Cardiac muscle cell (in vitro differentiated cells and primary cell): Measurements from ENCODE around the gene STARD3NL. TPM values are rescaled to one million over a fixed set of nuclear protein-coding genes. Genes with fewer than 3 reads are reported as not detected.
"Not testable (repeated sequence)": the region's sequence is repeated elsewhere in the genome, so short reads cannot be mapped to it uniquely, and the experiment has no call there.

Experiments
- DNase-seq, 2 donors: peaks; one replicate each; pipeline versions ENCODE4 v3.0.0 to v3.0.0-alpha.2; 2010 to 2017; ENCODE audit warnings: low read depth in 1 of 2, low spot score in 1 of 2
- H3K27ac ChIP-seq: fragments of 200-600 bp; sonication (generic); 2 replicates; pipeline ENCODE4 v1.5.1; 2016
- H3K27me3 ChIP-seq: fragments of 200-600 bp; sonication (generic); 2 replicates; pipeline ENCODE4 v1.6.0; 2016; ENCODE audit warnings: control low read depth
- H3K36me3 ChIP-seq: fragments of 200-600 bp; sonication (generic); 2 replicates; pipeline ENCODE4 v1.5.1; 2016; ENCODE audit warnings: control low read depth
- H3K4me1 ChIP-seq: fragments of 200-600 bp; sonication (generic); 2 replicates; pipeline ENCODE4 v1.8.1; 2017; ENCODE audit warnings: low read depth, mild to moderate bottlenecking, mixed run types
- H3K4me3 ChIP-seq: fragments of 200-600 bp; sonication (generic); 2 replicates; pipeline ENCODE4 v1.5.1; 2016; ENCODE audit warnings: mild to moderate bottlenecking
- H3K9me3 ChIP-seq: fragments of 200-600 bp; sonication (generic); 2 replicates; pipeline ENCODE4 v1.5.1; 2017; ENCODE audit warnings: low read depth, mild to moderate bottlenecking, control low read depth
- polyA plus RNA-seq: library from polyadenylated mRNA; unstranded; fragments of >200 nt; fragmentation: Nextera tagmentation; extraction: Ambion mirVana; gene quantifications from 2 replicates; pipeline ENCODE4 v1.2.1, GENCODE V29; 2016
- total RNA-seq: library from RNA; depleted of rRNA; stranded (reverse); fragments of >200 nt; gene quantifications from 2 replicates; pipeline ENCODE4 v1.2.3, GENCODE V29; 2016
- TF ChIP-seq, protein P1 (sequence below): IDR thresholded peaks from 2 replicates; pipeline ENCODE4 v1.5.1; 2012; ENCODE audit warnings: low read depth, mild to moderate bottlenecking, low read length

The STARD3NL gene
- total and polyA plus RNA-seq, 2 experiments from 2014 or later: 55.4 to 111 TPM

- Histone ChIP-seq H3K9me3 (no peaks in the 10 kb centered on the region), H3K27ac (no peak overlapping the region), H3K36me3 (no peaks in the 10 kb centered on the region), H3K27me3 (no peaks in the 10 kb centered on the region), H3K4me3 (no peak overlapping the region), H3K4me1 (no peaks in the 10 kb centered on the region)
- TF ChIP-seq, protein P1, sequence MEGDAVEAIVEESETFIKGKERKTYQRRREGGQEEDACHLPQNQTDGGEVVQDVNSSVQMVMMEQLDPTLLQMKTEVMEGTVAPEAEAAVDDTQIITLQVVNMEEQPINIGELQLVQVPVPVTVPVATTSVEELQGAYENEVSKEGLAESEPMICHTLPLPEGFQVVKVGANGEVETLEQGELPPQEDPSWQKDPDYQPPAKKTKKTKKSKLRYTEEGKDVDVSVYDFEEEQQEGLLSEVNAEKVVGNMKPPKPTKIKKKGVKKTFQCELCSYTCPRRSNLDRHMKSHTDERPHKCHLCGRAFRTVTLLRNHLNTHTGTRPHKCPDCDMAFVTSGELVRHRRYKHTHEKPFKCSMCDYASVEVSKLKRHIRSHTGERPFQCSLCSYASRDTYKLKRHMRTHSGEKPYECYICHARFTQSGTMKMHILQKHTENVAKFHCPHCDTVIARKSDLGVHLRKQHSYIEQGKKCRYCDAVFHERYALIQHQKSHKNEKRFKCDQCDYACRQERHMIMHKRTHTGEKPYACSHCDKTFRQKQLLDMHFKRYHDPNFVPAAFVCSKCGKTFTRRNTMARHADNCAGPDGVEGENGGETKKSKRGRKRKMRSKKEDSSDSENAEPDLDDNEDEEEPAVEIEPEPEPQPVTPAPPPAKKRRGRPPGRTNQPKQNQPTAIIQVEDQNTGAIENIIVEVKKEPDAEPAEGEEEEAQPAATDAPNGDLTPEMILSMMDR: no peak
- DNase-seq: no peak
Measured at GRCh38 chr7:38257350-38257677, 79.3 kb downstream of the STARD3NL start.

DNA sequence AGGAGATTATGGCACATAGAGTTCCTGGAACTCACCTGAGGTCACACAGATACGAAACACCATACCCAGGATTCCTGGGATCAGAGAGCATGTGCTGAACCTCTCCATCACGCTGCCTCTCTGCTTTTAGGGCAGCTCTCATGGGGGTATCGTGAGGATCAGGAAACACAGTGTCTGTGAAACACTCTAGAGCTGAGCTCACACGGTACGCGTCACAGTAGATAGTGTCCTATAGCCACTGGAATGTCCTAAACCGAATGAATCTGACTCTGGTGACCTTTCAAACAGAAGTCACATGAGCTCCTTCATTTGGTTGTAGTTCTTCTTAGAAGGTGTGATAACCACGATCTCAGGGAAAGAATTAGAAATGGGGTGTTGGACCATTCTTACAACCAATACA is 81.1 kb downstream of the STARD3NL start:
- H3K27ac ChIP-seq, H3K27me3 ChIP-seq, H3K4me1 ChIP-seq, H3K4me3 ChIP-seq, DNase-seq, H3K9me3 ChIP-seq, H3K36me3 ChIP-seq: not testable (repeated sequence)

DNA sequence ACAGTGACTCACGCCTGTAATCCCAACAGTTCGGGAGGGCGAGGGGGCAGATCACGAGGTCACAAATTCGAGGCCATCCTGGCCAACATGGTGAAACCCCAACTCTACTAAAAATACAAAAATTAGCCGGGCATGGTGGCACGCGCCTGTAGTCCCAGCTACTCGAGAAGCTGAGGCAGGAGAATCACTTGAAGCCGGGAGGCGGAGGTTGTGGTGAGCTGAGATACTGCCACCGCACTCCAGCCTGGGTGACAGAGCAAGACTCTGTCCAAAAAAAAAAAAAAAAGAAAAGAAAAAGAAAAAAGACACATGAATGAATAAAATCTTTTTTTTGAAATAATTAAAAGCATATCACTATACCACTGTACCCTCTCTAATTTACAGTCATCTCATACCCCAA is 83.6 kb downstream of the STARD3NL start:
- not testable (repeated sequence) for H3K36me3 ChIP-seq, H3K9me3 ChIP-seq, H3K27me3 ChIP-seq, DNase-seq, H3K4me3 ChIP-seq, H3K4me1 ChIP-seq, H3K27ac ChIP-seq

- not testable (repeated sequence) for H3K36me3 ChIP-seq, H3K4me1 ChIP-seq, H3K27ac ChIP-seq, H3K4me3 ChIP-seq, DNase-seq, H3K27me3 ChIP-seq, H3K9me3 ChIP-seq
Measured at GRCh38 chr7:38262026-38262425, 84.0 kb downstream of the STARD3NL start.

DNA sequence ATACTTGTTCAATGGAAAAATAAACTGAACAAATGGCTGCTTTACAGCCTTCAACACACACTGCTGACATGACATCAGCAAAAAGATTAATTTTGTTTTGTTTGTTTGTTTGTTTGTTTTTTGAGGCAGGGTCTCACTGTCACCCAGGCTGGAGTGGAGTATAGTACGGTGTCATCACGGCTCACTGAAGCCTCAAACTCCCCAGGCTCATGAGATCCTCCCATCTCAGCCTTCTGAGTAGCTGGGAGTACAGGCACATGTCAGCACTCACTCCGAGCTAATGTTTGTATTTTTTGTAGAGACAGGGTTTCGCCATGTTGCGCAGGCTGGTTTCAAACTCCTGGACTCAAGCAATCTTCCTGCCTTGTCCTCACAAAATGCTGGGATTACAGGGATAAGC is 84.5 kb downstream of the STARD3NL start:
- TF ChIP-seq, protein P1: no peak
- no peaks in the 10 kb centered on the region for H3K36me3 ChIP-seq
- no peak overlapping the region for H3K27ac ChIP-seq
- H3K27me3 ChIP-seq: no peaks in the 10 kb centered on the region
- DNase-seq: no peak
- H3K4me1 ChIP-seq: no peaks in the 10 kb centered on the region
- H3K4me3 ChIP-seq: no peak overlapping the region
- no peaks in the 10 kb centered on the region for H3K9me3 ChIP-seq

GRCh38 chr7:38263274-38263673 is 85.2 kb downstream of the STARD3NL start:
- not testable (repeated sequence) for H3K27ac ChIP-seq, H3K4me1 ChIP-seq, H3K36me3 ChIP-seq, DNase-seq, H3K9me3 ChIP-seq, H3K4me3 ChIP-seq, H3K27me3 ChIP-seq

- not testable (repeated sequence) for H3K27me3 ChIP-seq, H3K9me3 ChIP-seq, H3K4me3 ChIP-seq, H3K36me3 ChIP-seq, H3K27ac ChIP-seq, DNase-seq, H3K4me1 ChIP-seq
Measured at GRCh38 chr7:38264602-38265001, 86.6 kb downstream of the STARD3NL start.

GRCh38 chr7:38265958-38266357 is 87.9 kb downstream of the STARD3NL start:
- H3K4me1 ChIP-seq, DNase-seq, H3K36me3 ChIP-seq, H3K9me3 ChIP-seq, H3K27ac ChIP-seq, H3K4me3 ChIP-seq, H3K27me3 ChIP-seq: not testable (repeated sequence)

- not testable (repeated sequence) for H3K27ac ChIP-seq, H3K36me3 ChIP-seq, H3K4me1 ChIP-seq, DNase-seq, H3K4me3 ChIP-seq, H3K9me3 ChIP-seq, H3K27me3 ChIP-seq
Measured at GRCh38 chr7:38269704-38270346, 91.8 kb downstream of the STARD3NL start.

DNA sequence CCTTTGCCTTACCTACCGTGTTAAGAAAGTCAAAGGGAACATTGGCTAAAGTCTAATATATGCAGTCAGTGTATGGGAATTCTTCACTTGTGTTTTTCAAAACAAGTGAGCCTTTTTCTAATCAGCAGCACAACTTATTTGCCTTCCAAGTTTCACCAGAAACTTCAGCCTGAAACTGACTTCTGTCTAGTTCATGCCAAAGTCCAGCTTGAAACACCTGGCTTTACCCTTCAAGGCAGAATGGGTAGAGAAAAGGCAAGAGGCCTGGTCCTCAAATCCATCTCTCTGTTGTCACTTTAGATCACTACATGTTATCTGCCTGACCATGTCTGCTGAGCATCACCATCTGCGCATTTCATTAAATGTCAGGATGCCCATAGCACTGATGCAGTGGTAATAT is 92.4 kb downstream of the STARD3NL start:
- not testable (repeated sequence) for H3K9me3 ChIP-seq, H3K27me3 ChIP-seq, H3K4me3 ChIP-seq, H3K27ac ChIP-seq, H3K36me3 ChIP-seq, DNase-seq, H3K4me1 ChIP-seq
